T-helper 2 cell treated with Interferon-gamma antibody and Interleukin-4, amounts not matched to agents 5 μg/mL and 100 μg/mL, for 36 hours (primary cell): ENCODE results near the gene ARMH2.
"Not testable (repeated sequence)": the region's sequence is repeated elsewhere in the genome, so short reads cannot be mapped to it uniquely, and the experiment has no call there.

Source experiments
- DNase-seq: peaks from one replicate; pipeline ENCODE4 v3.0.0; 2021; ENCODE audit warnings: low spot score
- H3K27ac Mint-ChIP-seq: one replicate; pipeline ENCODE4 v1.8.0; 2021; ENCODE audit warnings: mild to moderate bottlenecking, mixed read lengths
- H3K27me3 Mint-ChIP-seq: one replicate; pipeline ENCODE4 v1.8.0; 2021; ENCODE audit warnings: low read depth, mixed read lengths
- H3K36me3 Mint-ChIP-seq: one replicate; pipeline ENCODE4 v1.8.0; 2021; ENCODE audit warnings: low read depth, mixed read lengths
- H3K4me1 Mint-ChIP-seq: one replicate; pipeline ENCODE4 v1.8.0; 2021; ENCODE audit warnings: low read depth, mixed read lengths
- H3K4me3 Mint-ChIP-seq: one replicate; pipeline ENCODE4 v1.8.0; 2022; ENCODE audit warnings: mild to moderate bottlenecking, moderate library complexity, mixed read lengths
- H3K9me3 Mint-ChIP-seq: one replicate; pipeline ENCODE4 v1.8.0; 2021; ENCODE audit warnings: mixed read lengths

The ARMH2 gene

DNA sequence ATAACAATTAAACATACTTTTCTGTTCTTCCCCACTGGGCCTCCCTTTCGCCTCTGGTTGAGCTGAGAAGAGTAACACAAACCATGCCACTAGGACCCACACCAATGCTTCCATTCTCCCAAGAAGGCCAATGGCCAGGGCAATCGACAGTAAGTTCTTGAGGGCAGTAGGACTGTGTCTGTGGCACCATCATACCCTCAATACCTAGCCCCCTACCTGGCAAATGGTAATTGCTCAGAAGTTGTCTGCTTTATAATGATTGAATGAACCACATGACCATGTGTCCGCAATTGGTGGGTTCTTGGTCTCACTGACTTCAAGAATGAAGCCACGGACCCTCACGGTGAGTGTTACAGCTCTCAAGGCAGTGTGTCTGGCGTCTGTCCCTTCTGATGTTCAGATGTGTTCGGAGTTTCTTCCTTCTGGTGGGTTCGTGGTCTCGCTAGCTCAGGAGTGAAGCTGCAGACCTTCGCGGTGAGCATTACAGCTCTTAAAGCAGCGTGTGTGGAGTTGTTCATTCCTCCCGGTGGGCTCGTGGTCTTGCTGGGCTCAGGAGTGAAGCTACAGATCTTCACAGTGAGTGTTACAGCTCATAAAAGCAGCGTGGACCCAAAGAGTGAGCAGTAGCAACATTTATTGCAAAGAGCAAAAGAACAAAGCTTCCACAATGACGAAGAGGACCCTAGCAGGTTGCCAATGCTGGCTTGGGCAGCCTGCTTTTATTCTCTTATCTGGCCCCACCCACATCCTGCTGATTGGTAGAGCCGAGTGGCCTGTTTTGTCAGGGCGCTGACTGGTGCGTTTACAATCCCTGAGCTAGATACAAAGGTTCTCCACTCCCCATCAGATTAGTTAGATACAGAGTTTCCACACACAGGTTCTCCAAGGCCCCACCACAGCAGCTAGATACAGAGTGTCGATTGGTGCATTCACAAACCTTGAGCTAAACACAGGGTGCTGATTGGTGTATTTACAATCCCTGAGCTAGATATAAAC lies 33.6 kb downstream of the ARMH2 start:
- not testable (repeated sequence) for H3K27ac Mint-ChIP-seq, H3K9me3 Mint-ChIP-seq, H3K27me3 Mint-ChIP-seq, H3K36me3 Mint-ChIP-seq, H3K4me1 Mint-ChIP-seq, DNase-seq, H3K4me3 Mint-ChIP-seq

DNA sequence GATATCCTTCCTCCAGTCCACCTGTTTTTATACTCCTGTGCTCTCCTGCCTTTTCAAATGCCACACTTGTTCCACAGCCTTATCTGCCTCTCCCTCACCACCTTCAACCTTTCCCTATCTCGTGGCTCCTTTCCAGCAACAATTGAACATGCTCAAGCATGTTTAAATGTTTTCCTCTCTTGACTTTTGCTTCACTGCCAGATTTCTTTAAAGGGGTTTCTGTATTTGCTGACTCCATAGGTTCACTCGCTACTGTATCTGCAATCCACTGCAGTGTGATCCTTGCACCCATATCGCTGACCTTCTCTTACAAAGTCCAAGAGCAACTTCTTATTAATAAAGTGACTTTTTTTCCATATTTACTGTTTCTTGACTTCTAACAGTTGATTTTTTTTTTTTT lies 35.1 kb downstream of the ARMH2 start:
- H3K4me1 Mint-ChIP-seq: peaks cover 7% of the 10 kb centered on the region
- DNase-seq: no peak
- H3K36me3 Mint-ChIP-seq: no peaks in the 10 kb centered on the region
- H3K4me3 Mint-ChIP-seq: no peak overlapping the region
- no peaks in the 10 kb centered on the region for H3K9me3 Mint-ChIP-seq
- no peak overlapping the region for H3K27ac Mint-ChIP-seq
- no peaks in the 10 kb centered on the region for H3K27me3 Mint-ChIP-seq

- DNase-seq: no peak
- H3K4me1 Mint-ChIP-seq: peaks cover 9% of the 10 kb centered on the region
- no peak overlapping the region for H3K4me3 Mint-ChIP-seq
- H3K27me3 Mint-ChIP-seq: no peaks in the 10 kb centered on the region
- no peak overlapping the region for H3K27ac Mint-ChIP-seq
- H3K36me3 Mint-ChIP-seq: no peaks in the 10 kb centered on the region
- no peaks in the 10 kb centered on the region for H3K9me3 Mint-ChIP-seq
These were observed 36.9 kb downstream of the ARMH2 start for GRCh38 chr6:24761851-24762250.

- Mint-ChIP-seq H3K27me3 (no peaks in the 10 kb centered on the region), H3K9me3 (no peaks in the 10 kb centered on the region), H3K36me3 (no peaks in the 10 kb centered on the region), H3K27ac (no peak overlapping the region), H3K4me3 (no peak overlapping the region), H3K4me1 (peaks cover 9% of the 10 kb centered on the region)
- DNase-seq: no peak
These were observed 37.4 kb downstream of the ARMH2 start for GRCh38 chr6:24761193-24761835.

GRCh38 chr6:24760210-24760609 lies 38.5 kb downstream of the ARMH2 start:
- H3K27me3 Mint-ChIP-seq: no peaks in the 10 kb centered on the region
- H3K36me3 Mint-ChIP-seq: no peaks in the 10 kb centered on the region
- no peaks in the 10 kb centered on the region for H3K9me3 Mint-ChIP-seq
- no peak for DNase-seq
- no peak overlapping the region for H3K4me3 Mint-ChIP-seq
- H3K27ac Mint-ChIP-seq: no peak overlapping the region
- H3K4me1 Mint-ChIP-seq: peaks cover 9% of the 10 kb centered on the region

DNA sequence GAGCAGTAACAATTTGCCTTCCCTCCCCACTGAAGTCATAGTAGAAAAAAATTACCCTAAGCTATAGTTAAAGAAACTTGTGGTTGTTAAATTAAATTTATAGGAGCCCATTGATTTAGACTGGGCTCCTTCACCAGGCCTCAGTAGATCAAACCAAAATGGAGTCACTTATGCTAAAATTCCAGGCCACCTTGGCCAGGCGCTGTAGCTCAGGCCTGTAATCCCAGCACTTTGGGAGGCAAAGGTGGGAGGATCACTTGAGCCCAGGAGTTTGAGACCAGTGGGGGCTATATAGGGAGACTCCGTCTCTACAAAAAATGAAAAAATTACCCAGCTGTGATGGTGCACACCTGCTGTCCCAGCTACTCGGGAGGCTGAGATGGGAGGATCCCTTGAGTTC lies 39.0 kb downstream of the ARMH2 start:
- no peak overlapping the region for H3K4me3 Mint-ChIP-seq
- no peaks in the 10 kb centered on the region for H3K36me3 Mint-ChIP-seq
- no peak for DNase-seq
- no peak overlapping the region for H3K27ac Mint-ChIP-seq
- H3K27me3 Mint-ChIP-seq: no peaks in the 10 kb centered on the region
- H3K4me1 Mint-ChIP-seq: peaks cover 8% of the 10 kb centered on the region
- H3K9me3 Mint-ChIP-seq: no peaks in the 10 kb centered on the region

- Mint-ChIP-seq H3K9me3 (peaks cover 9% of the 10 kb centered on the region), H3K36me3 (no peaks in the 10 kb centered on the region), H3K27ac (no peak overlapping the region), H3K4me3 (no peak overlapping the region), H3K4me1 (peaks cover 8% of the 10 kb centered on the region), H3K27me3 (no peaks in the 10 kb centered on the region)
- no peak for DNase-seq
These were observed 41.1 kb downstream of the ARMH2 start for GRCh38 chr6:24757611-24758010.

GRCh38 chr6:24755279-24755678 lies 43.4 kb downstream of the ARMH2 start:
- H3K4me1 Mint-ChIP-seq: peaks cover 4% of the 10 kb centered on the region
- H3K4me3 Mint-ChIP-seq: no peak overlapping the region
- no peak for DNase-seq
- no peak overlapping the region for H3K27ac Mint-ChIP-seq
- peaks cover 9% of the 10 kb centered on the region for H3K9me3 Mint-ChIP-seq
- H3K27me3 Mint-ChIP-seq: no peaks in the 10 kb centered on the region
- no peaks in the 10 kb centered on the region for H3K36me3 Mint-ChIP-seq

GRCh38 chr6:24754378-24754777 lies 44.3 kb downstream of the ARMH2 start:
- H3K36me3 Mint-ChIP-seq, H3K27me3 Mint-ChIP-seq, H3K4me3 Mint-ChIP-seq, H3K9me3 Mint-ChIP-seq, H3K27ac Mint-ChIP-seq, H3K4me1 Mint-ChIP-seq, DNase-seq: not testable (repeated sequence)

GRCh38 chr6:24753545-24753944 lies 45.2 kb downstream of the ARMH2 start:
- no peak overlapping the region for H3K4me3 Mint-ChIP-seq
- DNase-seq: no peak
- no peak overlapping the region for H3K27ac Mint-ChIP-seq
- H3K36me3 Mint-ChIP-seq: no peaks in the 10 kb centered on the region
- peaks cover 5% of the 10 kb centered on the region for H3K4me1 Mint-ChIP-seq
- H3K27me3 Mint-ChIP-seq: peaks cover 2% of the 10 kb centered on the region
- peaks cover 9% of the 10 kb centered on the region for H3K9me3 Mint-ChIP-seq

DNA sequence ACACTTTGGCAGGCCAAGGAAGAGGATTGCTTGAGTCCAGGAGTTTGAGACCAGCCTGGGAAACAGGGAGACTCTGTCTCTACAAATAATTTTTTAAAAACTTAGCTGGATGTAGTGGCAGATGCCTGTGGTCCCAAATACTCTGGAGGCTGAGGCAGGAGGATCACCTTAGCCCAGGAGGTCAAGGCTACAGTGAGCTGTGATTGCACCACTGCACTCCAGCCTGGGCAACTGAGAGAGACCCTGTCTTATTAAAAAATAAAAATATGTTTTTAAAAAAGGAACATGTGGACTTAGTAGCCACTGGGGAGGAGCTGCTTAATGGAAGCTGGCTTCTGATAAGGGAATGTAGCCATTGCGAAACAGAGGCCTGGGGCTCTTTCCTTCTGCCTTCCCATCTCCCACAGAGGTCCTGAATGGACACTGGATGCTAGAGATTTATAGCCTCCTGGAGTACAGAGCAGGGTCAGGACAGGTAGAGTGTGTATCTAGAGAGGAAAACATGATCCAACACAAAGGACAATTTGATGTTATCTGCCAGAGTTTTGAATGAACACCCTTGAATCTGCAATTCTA lies 45.7 kb downstream of the ARMH2 start:
- Mint-ChIP-seq H3K4me1 (peaks cover 3% of the 10 kb centered on the region), H3K9me3 (peaks cover 9% of the 10 kb centered on the region), H3K4me3 (no peak overlapping the region), H3K27me3 (peaks cover 2% of the 10 kb centered on the region), H3K27ac (no peak overlapping the region), H3K36me3 (no peaks in the 10 kb centered on the region)
- DNase-seq: no peak

DNA sequence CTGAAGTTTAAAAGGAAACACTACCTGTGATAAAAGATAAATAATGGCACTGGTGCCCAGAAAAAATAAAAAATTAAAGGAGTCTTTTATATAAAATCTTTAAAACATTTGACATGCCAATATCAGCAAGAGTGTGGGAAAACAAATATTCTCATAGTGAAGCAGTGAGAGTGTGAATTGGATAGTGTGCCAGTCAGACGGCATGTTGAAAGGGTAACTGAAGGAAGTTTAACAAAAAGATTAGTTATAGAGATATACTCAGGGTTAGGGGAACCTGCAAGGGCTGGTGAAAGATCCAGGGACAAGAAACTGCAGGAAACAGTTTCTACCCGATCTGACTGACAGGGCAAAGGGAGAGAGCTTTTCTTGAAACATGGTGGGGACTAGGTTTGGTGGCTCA lies 46.2 kb downstream of the ARMH2 start:
- H3K9me3 Mint-ChIP-seq: peaks cover 9% of the 10 kb centered on the region
- H3K4me1 Mint-ChIP-seq: peaks cover 3% of the 10 kb centered on the region
- no peaks in the 10 kb centered on the region for H3K36me3 Mint-ChIP-seq
- H3K27me3 Mint-ChIP-seq: peaks cover 2% of the 10 kb centered on the region
- H3K27ac Mint-ChIP-seq: no peak overlapping the region
- H3K4me3 Mint-ChIP-seq: no peak overlapping the region
- DNase-seq: no peak

DNA sequence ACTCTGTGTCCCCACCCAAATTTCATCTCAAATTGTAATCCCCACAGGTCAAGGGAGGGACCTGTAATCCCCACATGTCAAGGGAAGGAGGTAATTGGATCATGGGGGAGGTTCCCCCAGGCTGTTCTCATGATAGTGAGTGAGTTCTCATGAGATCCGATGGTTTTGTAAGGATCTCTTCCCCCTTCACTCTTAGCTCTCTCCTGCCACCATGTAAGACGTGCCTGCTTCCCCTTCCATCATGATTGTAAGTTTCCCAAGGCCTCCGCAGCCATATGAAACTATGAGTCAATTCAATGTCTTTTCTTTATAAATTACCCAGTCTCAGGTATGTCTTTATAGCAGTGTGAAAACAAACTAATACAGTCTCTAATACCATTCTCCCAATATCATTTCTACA lies 47.8 kb downstream of the ARMH2 start:
- H3K27me3 Mint-ChIP-seq, H3K27ac Mint-ChIP-seq, H3K4me3 Mint-ChIP-seq, DNase-seq, H3K9me3 Mint-ChIP-seq, H3K4me1 Mint-ChIP-seq, H3K36me3 Mint-ChIP-seq: not testable (repeated sequence)

- Mint-ChIP-seq H3K9me3 (peaks cover 7% of the 10 kb centered on the region), H3K36me3 (no peaks in the 10 kb centered on the region), H3K27me3 (peaks cover 2% of the 10 kb centered on the region), H3K27ac (no peak overlapping the region), H3K4me1 (peaks cover 3% of the 10 kb centered on the region), H3K4me3 (no peak overlapping the region)
- DNase-seq: no peak
These were observed 49.4 kb downstream of the ARMH2 start for GRCh38 chr6:24749297-24749696.
